Breast epithelium (tissue), 4 donors: ENCODE data around the gene AFG1L. TPM values are rescaled to one million over a fixed set of nuclear protein-coding genes. Genes with fewer than 3 reads are reported as not detected.

Source experiments
- DNase-seq, 2 donors: peaks; one replicate each; pipeline ENCODE4 v3.0.0-alpha.2; 2019; ENCODE audit warnings: low spot score in 2 of 2
- H3K27ac ChIP-seq, 2 donors: fragments of 200-600 bp; sonication (generic) in 1 of 2; one replicate each; pipeline ENCODE4 v1.5.1; 2016 to 2019; ENCODE audit warnings: mild to moderate bottlenecking in 1 of 2
- H3K27me3 ChIP-seq, 2 donors: fragments of 200-600 bp; sonication (generic) in 1 of 2; one replicate each; pipeline versions ENCODE4 v1.5.1 to v1.6.0; 2017 to 2019; ENCODE audit warnings: control low read depth in 1 of 2, mild to moderate bottlenecking in 1 of 2
- H3K36me3 ChIP-seq: fragments of 200-600 bp; one replicate; pipeline ENCODE4 v1.5.1; 2019
- H3K4me1 ChIP-seq, 2 donors: fragments of 200-600 bp; sonication (generic); one replicate each; pipeline ENCODE4 v1.5.1; 2016 to 2019; ENCODE audit warnings: control low read depth in 1 of 2
- H3K4me3 ChIP-seq, 3 donors: fragments of 200-600 bp; sonication (generic); 1 replicate in 2 of 3; 2 replicates in 1 of 3; pipeline ENCODE4 v1.5.1; 2016 to 2019; ENCODE audit warnings: mild to moderate bottlenecking in 3 of 3, moderate library complexity in 2 of 3
- H3K9me3 ChIP-seq, 2 donors: fragments of 200-600 bp; sonication (generic) in 1 of 2; one replicate each; pipeline ENCODE4 v1.5.1; 2016 to 2019; ENCODE audit warnings: control low read depth in 1 of 2
- POLR2A ChIP-seq: fragments of 450-650 bp; IDR thresholded peaks from one replicate; pipeline ENCODE4 v1.6.1; 2016; ENCODE audit warnings: antibody characterized with exemption, mild to moderate bottlenecking, moderate library complexity
- POLR2AphosphoS5 ChIP-seq, 3 donors: sonication (generic); formaldehyde crosslinking; IDR thresholded peaks; one replicate each; pipeline ENCODE4 v1.6.1; 2017; ENCODE audit warnings: antibody characterized with exemption in 3 of 3
- intact Hi-C: fragments of 100-400 bp; cut with DNase I; formaldehyde crosslinking; loops from one replicate; pipeline ENCODE4 v1.15.1; 2023; ENCODE audit warnings: low total_unique reads
- total RNA-seq, 3 donors: library from RNA; depleted of rRNA; stranded (reverse); fragments of >200 nt; gene quantifications; one replicate each; pipeline ENCODE4 v1.1.0, GENCODE V29; 2016
- TF ChIP-seq, protein P1 (sequence below), 3 donors: fragments of 450-650 bp; IDR thresholded peaks; one replicate each; pipeline ENCODE4 v1.5.1; 2016 to 2017; ENCODE audit warnings: antibody characterized with exemption in 3 of 3, mild to moderate bottlenecking in 3 of 3, moderate library complexity in 3 of 3

Gene AFG1L
- total RNA-seq, 3 donors from 2014 or later, result 2.3 to 5.6 (median 4.0) TPM

DNA sequence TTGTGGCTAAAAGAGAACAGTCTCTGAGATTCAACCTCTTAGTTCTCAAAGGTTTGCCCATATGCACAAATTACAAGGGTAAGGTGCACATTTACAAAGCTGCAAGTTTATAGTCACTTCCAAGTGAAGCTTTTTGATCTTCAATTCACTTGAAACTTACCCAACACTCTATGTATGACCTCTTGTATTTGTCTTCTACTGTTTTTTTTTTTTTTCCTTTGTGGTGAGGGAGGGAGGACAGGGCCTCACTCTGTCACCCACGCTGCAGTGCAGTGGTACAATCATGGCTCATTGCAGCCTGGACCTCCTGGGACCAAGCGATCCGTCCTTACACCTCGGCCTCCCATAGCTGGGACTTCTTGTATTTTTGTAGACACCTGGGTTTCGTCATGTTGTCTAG, 261.4 kb downstream of the AFG1L start:
- no peaks in the 10 kb centered on the region for H3K27me3 ChIP-seq
- no peak overlapping the region for H3K4me3 ChIP-seq
- peak overlapping the region; percentile 97 to 100 for H3K27ac ChIP-seq
- no peak for TF ChIP-seq POLR2A
- no peak for TF ChIP-seq POLR2AphosphoS5 (IDR thresholded peaks at IDR 0.05)
- TF ChIP-seq, protein P1, sequence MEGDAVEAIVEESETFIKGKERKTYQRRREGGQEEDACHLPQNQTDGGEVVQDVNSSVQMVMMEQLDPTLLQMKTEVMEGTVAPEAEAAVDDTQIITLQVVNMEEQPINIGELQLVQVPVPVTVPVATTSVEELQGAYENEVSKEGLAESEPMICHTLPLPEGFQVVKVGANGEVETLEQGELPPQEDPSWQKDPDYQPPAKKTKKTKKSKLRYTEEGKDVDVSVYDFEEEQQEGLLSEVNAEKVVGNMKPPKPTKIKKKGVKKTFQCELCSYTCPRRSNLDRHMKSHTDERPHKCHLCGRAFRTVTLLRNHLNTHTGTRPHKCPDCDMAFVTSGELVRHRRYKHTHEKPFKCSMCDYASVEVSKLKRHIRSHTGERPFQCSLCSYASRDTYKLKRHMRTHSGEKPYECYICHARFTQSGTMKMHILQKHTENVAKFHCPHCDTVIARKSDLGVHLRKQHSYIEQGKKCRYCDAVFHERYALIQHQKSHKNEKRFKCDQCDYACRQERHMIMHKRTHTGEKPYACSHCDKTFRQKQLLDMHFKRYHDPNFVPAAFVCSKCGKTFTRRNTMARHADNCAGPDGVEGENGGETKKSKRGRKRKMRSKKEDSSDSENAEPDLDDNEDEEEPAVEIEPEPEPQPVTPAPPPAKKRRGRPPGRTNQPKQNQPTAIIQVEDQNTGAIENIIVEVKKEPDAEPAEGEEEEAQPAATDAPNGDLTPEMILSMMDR (IDR thresholded peaks at IDR 0.05), result no peak
- intact Hi-C loops, result no loop called here
- no peak for DNase-seq
- H3K9me3 ChIP-seq, result no peaks in the 10 kb centered on the region
- no peaks in the 10 kb centered on the region for H3K4me1 ChIP-seq
- H3K36me3 ChIP-seq, result no peaks in the 10 kb centered on the region

- Histone ChIP-seq H3K4me3 (peak overlapping the region; percentile 86 to 92 (median 92)), H3K27me3 (no peaks in the 10 kb centered on the region), H3K27ac (peak overlapping the region; percentile 97 to 100), H3K9me3 (no peaks in the 10 kb centered on the region), H3K36me3 (no peaks in the 10 kb centered on the region), H3K4me1 (no peaks in the 10 kb centered on the region)
- intact Hi-C loops, result no loop called here
- DNase-seq, result peak in 1 of 2 donors; percentile 37
- TF ChIP-seq, protein P1 (IDR thresholded peaks at IDR 0.05), result no peak
- TF ChIP-seq POLR2AphosphoS5 (IDR thresholded peaks at IDR 0.05) (no peak), POLR2A (no peak)
Observed at GRCh38 chr6:108556866-108557493, 262.1 kb downstream of the AFG1L start.

- peak; percentile 75 to 76 for DNase-seq
- intact Hi-C loops, result no loop called here
- TF ChIP-seq POLR2A (no peak), POLR2AphosphoS5 (IDR thresholded peaks at IDR 0.05) (peak in 1 of 3 donors; percentile 20)
- TF ChIP-seq, protein P1 (IDR thresholded peaks at IDR 0.05), result no peak
- Histone ChIP-seq H3K4me3 (peak overlapping the region; percentile 86 to 92 (median 92)), H3K27ac (peak overlapping the region; percentile 97 to 100), H3K27me3 (no peaks in the 10 kb centered on the region), H3K4me1 (no peaks in the 10 kb centered on the region), H3K9me3 (no peaks in the 10 kb centered on the region), H3K36me3 (no peaks in the 10 kb centered on the region)
Observed at GRCh38 chr6:108557494-108558371, 262.9 kb downstream of the AFG1L start.

DNA sequence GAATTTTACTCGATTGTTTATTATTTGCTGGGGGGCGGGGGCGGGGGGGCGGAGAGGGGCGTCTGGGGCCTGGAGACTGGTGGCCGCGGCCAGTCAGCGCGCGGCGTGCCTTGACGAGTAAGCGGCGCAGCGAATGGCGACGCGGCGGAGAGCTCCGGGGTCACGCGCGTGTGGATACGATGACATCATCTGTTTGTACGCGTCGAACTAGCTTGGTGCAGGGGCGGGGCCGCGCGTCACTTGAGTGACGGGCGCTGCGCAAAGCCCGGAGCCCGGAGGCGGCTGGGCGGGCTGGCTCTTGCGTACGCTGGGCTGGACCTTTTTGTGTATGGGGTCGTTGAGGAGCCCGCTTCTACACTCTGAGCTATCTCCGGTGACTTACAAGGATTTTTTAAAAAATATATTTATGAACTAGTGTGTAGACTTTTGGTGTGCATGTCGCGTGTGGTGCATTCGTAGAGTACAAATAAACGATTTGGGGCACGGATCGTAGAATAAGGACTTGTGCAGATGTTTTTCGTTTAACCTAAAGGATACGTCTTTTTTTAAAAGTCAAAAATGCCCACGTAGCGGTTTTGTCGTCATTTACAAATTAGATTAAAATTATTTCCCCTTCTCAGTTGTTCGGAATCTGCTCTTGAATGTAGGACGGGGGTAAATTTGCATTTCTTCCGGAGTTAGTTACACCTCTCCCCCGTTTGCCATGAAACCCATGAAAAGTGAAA, 263.7 kb downstream of the AFG1L start:
- Histone ChIP-seq H3K36me3 (no peaks in the 10 kb centered on the region), H3K4me1 (no peaks in the 10 kb centered on the region), H3K27ac (peak overlapping the region; percentile 97 to 100), H3K4me3 (peak overlapping the region; percentile 86 to 92 (median 92)), H3K27me3 (no peaks in the 10 kb centered on the region), H3K9me3 (no peaks in the 10 kb centered on the region)
- TF ChIP-seq POLR2A (peak; percentile 52), POLR2AphosphoS5 (IDR thresholded peaks at IDR 0.05) (peak; percentile 75 to 90 (median 88))
- TF ChIP-seq, protein P1 (IDR thresholded peaks at IDR 0.05), result no peak
- peak; percentile 99 for DNase-seq
- intact Hi-C loops, result no loop called here
